ENCODE results near the gene DNM3.

DNM3 gene

DNA sequence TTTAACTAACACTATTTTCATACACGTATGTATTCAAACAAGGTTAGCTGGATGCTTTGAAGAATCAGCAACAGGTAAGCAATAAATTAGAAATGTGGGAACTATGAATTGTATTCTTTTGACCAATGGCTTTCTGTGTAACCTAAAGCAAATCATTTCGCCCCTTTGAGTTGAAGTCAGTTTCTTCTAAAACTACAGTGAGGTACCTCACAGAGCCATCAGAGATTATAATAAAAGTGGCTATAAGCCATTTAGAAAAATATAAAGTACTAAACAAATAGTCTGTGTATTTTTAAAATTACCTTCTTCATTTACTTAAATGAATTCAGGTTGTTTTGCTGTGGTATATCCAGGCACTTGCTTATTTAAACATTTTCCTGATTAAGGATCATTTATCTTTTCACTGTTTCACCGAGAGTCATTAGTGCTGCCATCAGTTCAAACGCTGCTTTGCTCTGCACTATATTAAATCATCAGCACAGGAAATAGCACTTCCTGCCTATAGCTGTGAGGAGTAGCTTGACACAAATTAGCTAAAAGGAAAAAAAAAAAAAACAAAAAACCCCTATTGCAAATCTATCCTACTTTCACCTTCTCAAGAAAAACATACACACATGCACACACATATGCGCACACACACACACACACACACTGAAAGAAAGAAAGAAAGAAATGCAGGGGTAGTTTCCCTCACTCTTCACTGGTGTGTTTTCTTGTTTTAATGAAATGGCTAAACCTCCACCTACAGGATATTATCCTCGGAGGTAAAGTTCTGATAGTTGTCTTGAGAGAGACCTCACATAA is 539.3 kb downstream of the DNM3 start:
- Histone ChIP-seq H3K4me3 (ENCODE audit: low read depth, low read length) (no peak overlapping the region), H3K36me3 (replicated peaks) (no peaks in the 10 kb centered on the region), H3K27ac (no peak overlapping the region), H3K27me3 (replicated peaks) (no peaks in the 10 kb centered on the region)
- DNase-seq, result no peak
- TF ChIP-seq, protein P1, sequence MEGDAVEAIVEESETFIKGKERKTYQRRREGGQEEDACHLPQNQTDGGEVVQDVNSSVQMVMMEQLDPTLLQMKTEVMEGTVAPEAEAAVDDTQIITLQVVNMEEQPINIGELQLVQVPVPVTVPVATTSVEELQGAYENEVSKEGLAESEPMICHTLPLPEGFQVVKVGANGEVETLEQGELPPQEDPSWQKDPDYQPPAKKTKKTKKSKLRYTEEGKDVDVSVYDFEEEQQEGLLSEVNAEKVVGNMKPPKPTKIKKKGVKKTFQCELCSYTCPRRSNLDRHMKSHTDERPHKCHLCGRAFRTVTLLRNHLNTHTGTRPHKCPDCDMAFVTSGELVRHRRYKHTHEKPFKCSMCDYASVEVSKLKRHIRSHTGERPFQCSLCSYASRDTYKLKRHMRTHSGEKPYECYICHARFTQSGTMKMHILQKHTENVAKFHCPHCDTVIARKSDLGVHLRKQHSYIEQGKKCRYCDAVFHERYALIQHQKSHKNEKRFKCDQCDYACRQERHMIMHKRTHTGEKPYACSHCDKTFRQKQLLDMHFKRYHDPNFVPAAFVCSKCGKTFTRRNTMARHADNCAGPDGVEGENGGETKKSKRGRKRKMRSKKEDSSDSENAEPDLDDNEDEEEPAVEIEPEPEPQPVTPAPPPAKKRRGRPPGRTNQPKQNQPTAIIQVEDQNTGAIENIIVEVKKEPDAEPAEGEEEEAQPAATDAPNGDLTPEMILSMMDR (IDR thresholded peaks at IDR 0.05; ENCODE audit: low read depth, low read length, missing control alignments), result no peak
- in situ Hi-C loops (cut with HindIII; ENCODE audit: low pct_ligation_motif_present, low sequenced_read_pairs), result no loop called here

DNA sequence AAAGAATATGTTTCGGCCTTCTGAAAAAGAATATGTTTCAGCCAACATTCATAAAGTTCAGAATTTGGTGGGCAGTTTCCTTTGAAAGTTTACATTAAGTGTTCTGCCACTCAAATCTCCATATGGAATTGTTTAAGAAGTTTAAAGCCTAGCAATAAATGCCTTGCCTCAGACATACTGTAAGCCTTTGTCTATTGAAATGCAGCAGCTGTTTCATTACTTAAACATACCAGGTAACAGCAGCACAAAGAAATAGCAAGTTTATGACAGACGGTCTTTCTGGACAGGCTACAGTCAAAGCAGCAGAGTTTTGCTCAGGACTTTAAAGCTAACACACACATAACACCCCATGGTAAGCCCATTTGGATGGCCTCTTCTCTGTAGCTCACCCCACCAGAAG is 540.6 kb downstream of the DNM3 start:
- DNase-seq, result no peak
- Histone ChIP-seq H3K27me3 (replicated peaks) (no peaks in the 10 kb centered on the region), H3K36me3 (replicated peaks) (no peaks in the 10 kb centered on the region), H3K4me3 (ENCODE audit: low read depth, low read length) (no peak overlapping the region), H3K27ac (no peak overlapping the region)
- in situ Hi-C loops (cut with HindIII; ENCODE audit: low pct_ligation_motif_present, low sequenced_read_pairs), result no loop called here
- TF ChIP-seq, protein P1 (IDR thresholded peaks at IDR 0.05; ENCODE audit: low read depth, low read length, missing control alignments), result no peak

DNA sequence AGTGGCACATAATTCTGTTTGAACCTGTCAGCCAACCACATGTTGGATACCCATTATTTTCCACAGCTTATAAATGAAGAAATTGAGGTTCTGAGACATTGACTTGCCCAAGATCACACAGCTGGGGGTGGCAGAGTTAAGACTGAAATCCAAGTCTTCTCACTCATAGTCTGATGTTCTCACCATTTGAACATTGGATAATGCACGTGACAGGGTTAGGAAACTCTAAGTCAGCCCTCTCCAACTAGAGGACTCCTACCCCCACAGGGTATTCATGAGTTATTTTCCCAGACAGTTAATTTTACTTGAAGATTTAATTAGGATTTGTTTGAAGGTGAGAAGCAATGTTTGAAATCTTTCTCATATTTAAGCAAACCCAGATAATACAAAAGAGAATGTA is 541.1 kb downstream of the DNM3 start:
- H3K27me3 ChIP-seq (replicated peaks), result no peaks in the 10 kb centered on the region
- H3K36me3 ChIP-seq (replicated peaks), result no peaks in the 10 kb centered on the region
- in situ Hi-C loops (cut with HindIII; ENCODE audit: low pct_ligation_motif_present, low sequenced_read_pairs), result no loop called here
- DNase-seq, result no peak
- no peak overlapping the region for H3K4me3 ChIP-seq (ENCODE audit: low read depth, low read length)
- no peak overlapping the region for H3K27ac ChIP-seq
- TF ChIP-seq, protein P1 (IDR thresholded peaks at IDR 0.05; ENCODE audit: low read depth, low read length, missing control alignments), result no peak

DNA sequence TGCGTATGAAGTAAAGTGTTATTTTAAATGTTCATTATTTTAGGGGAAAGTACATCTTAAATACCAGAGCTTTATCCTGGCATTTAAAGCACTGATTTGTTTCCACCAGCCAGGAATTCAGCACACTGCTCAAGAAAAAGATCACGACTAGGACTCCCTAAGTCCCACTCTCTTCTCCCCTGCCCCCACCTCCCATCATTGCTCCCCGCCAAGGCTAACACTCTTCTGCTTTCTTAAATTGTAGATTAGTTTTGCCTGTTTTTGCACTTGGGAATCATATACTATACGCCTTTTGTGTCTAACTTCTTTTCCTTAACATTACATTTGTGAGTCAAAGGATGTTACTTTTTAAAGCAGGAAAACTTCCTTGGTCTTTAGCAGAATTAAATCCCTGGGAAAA is 541.7 kb downstream of the DNM3 start:
- Histone ChIP-seq H3K36me3 (replicated peaks) (no peaks in the 10 kb centered on the region), H3K4me3 (ENCODE audit: low read depth, low read length) (no peak overlapping the region), H3K27ac (peak overlapping the region; percentile 68), H3K27me3 (replicated peaks) (no peaks in the 10 kb centered on the region)
- no peak for DNase-seq
- TF ChIP-seq, protein P1 (IDR thresholded peaks at IDR 0.05; ENCODE audit: low read depth, low read length, missing control alignments), result no peak
- in situ Hi-C loops (cut with HindIII; ENCODE audit: low pct_ligation_motif_present, low sequenced_read_pairs), result no loop called here

DNA sequence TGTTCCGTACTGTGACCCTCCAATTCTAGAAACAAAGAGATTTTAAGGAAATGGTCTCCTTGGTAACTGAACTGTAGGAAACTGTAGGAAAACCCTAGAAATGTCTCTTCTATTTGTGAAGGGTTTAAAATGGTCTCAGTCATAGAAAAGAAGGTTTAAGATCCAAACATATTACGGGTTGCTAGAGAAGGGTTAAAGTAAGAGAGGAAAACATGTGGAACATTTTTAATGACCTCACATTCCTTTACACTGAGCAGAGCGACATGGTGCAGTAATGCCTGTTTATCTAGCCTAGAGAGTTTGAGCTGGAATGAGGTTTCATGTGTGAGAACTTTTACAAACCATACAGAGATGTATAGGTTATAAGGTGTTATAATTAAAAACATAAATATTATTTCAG is 542.2 kb downstream of the DNM3 start:
- in situ Hi-C loops (cut with HindIII; ENCODE audit: low pct_ligation_motif_present, low sequenced_read_pairs), result no loop called here
- DNase-seq, result peak; percentile 60
- H3K27ac ChIP-seq, result peak overlapping the region; percentile 68
- no peaks in the 10 kb centered on the region for H3K36me3 ChIP-seq (replicated peaks)
- TF ChIP-seq, protein P1 (IDR thresholded peaks at IDR 0.05; ENCODE audit: low read depth, low read length, missing control alignments), result no peak
- H3K4me3 ChIP-seq (ENCODE audit: low read depth, low read length), result no peak overlapping the region
- H3K27me3 ChIP-seq (replicated peaks), result no peaks in the 10 kb centered on the region

DNA sequence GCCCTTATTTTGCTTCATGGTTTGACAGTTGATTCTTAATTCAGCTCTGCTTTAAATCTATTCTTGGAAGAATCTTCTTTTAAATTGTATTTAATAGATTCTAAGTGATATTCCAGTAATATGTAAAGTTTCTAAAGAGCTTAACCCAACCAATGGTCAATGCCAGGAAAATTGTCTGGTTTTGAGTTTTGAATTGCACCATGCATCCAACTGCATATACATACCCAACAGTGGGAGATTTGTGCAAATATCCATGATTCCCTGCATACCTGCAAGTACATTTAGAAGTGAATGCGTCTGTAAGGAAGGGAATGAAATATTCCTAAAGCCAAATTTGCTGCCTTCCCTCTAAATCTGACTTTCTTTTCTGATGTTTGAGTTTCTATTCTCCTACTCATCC is 543.4 kb downstream of the DNM3 start:
- Histone ChIP-seq H3K27ac (no peak overlapping the region), H3K36me3 (replicated peaks) (no peaks in the 10 kb centered on the region), H3K4me3 (ENCODE audit: low read depth, low read length) (no peak overlapping the region), H3K27me3 (replicated peaks) (no peaks in the 10 kb centered on the region)
- in situ Hi-C loops (cut with HindIII; ENCODE audit: low pct_ligation_motif_present, low sequenced_read_pairs), result no loop called here
- DNase-seq, result no peak
- TF ChIP-seq, protein P1 (IDR thresholded peaks at IDR 0.05; ENCODE audit: low read depth, low read length, missing control alignments), result no peak

Measured in brain microvascular endothelial cell (primary cell).